GM12872 (cell line): ENCODE measurements around the gene RSBN1.

Experiments
- CTCF ChIP-seq: IDR thresholded peaks from 3 replicates; pipeline ENCODE4 v1.5.1; 2011; ENCODE audit warnings: low read depth, mild to moderate bottlenecking, low read length, moderate library complexity; ENCODE audit not compliant: insufficient read depth

RSBN1 gene

GRCh38 chr1:113811888-113812660, at the start of gene RSBN1:
Gene RSBN1 (minus strand): TSS chr1:113812476. CDS start chr1:113812412, 64 bp downstream.
- no peak for TF ChIP-seq CTCF

GRCh38 chr1:113861641-113862040, 49.4 kb upstream of the RSBN1 start:
- TF ChIP-seq CTCF = no peak

- no peak for TF ChIP-seq CTCF
Measured at GRCh38 chr1:113860891-113861290, 48.6 kb upstream of the RSBN1 start.

GRCh38 chr1:113859478-113860175, 47.4 kb upstream of the RSBN1 start:
- TF ChIP-seq CTCF = no peak

GRCh38 chr1:113858982-113859381, 46.7 kb upstream of the RSBN1 start:
- TF ChIP-seq CTCF = no peak

- no peak for TF ChIP-seq CTCF
Measured at GRCh38 chr1:113858418-113858817, 46.1 kb upstream of the RSBN1 start.

- no peak for TF ChIP-seq CTCF
Measured at GRCh38 chr1:113857776-113858175, 45.5 kb upstream of the RSBN1 start.
